Measurements from ENCODE around the gene EFCAB11.

DNA sequence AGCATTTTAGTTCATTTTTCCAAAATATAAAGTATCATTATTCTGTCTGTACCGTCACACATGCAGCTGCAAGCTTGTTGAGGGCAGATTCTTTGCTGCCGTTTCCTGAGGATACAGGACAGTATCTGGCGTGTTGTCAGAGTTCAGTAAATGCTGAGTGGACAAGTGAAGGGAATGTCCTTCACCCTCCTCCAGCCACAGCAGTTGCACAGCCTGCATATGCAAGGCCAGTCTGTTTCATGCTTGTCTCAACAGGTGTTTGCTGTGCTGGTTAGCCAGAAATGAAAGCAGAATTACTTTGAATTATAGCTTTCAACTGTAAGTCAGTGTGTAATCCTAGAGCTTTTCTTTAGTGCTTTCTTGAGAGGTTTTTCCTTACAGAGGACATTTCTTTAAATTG lies 37.7 kb upstream of the EFCAB11 start:
- TF ChIP-seq EZH2 (IDR thresholded peaks at IDR 0.05; ENCODE audit: low read length) (no peak), CTCF (optimal IDR thresholded peaks at IDR 0.05 in 1 of 3, IDR thresholded peaks at IDR 0.05 in 1 of 3, conservative IDR thresholded peaks at IDR 0.05 in 1 of 3; ENCODE audit: extremely low read depth in 1 of 3, insufficient read depth in 2 of 3, low read length in 3 of 3) (no peak)
